GM18507 (cell line): ENCODE data around the gene HEBP1.

Experiments
- DNase-seq: peaks from one replicate; pipeline ENCODE4 v3.0.0; 2011; ENCODE audit warnings: low read depth; ENCODE audit not compliant: insufficient read length; ENCODE audit errors: extremely low spot score
- FAIRE-seq: peaks from 2 replicates; lab custom pipeline; 2011; peaks lifted over from hg19 to GRCh38; lab: Jason Lieb, UNC

Gene HEBP1

GRCh38 chr12:12960639-12961209 is 39.3 kb downstream of the HEBP1 start:
- DNase-seq (no peak), FAIRE-seq (no peak)

GRCh38 chr12:12958886-12959285 is 41.2 kb downstream of the HEBP1 start:
- DNase-seq = no peak
- no peak for FAIRE-seq

- no peak for FAIRE-seq
- DNase-seq = no peak
These were observed 45.0 kb downstream of the HEBP1 start for GRCh38 chr12:12954878-12955625.

- FAIRE-seq (no peak), DNase-seq (no peak)
These were observed 45.7 kb downstream of the HEBP1 start for GRCh38 chr12:12954356-12954755.

- no peak for DNase-seq
- FAIRE-seq = no peak
These were observed 48.0 kb downstream of the HEBP1 start, which contains the start of gene GPRC5D for GRCh38 chr12:12952036-12952435. GPRC5D (minus strand) TSS chr12:12952170; CDS start chr12:12950384, 1,786 bp downstream.

DNA sequence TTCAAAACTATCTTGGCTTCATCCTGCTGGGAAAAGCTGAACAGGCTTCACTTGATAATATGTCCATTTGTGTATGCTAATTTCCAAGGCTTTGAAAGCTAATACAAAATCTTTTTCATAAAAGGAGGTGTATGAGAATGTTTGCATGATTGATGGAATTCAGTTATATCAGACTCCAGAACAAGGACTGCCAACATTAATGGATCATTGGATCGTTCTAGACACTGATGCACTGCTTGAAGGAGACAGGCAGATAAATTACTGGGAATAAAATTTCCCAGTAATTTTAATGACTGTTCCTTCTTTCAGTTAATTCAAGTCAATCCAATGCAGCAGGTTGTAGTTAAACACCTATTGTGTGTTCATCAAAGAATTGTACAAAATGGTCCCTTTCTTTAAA is 48.6 kb downstream of the HEBP1 start:
- no peak for FAIRE-seq

DNA sequence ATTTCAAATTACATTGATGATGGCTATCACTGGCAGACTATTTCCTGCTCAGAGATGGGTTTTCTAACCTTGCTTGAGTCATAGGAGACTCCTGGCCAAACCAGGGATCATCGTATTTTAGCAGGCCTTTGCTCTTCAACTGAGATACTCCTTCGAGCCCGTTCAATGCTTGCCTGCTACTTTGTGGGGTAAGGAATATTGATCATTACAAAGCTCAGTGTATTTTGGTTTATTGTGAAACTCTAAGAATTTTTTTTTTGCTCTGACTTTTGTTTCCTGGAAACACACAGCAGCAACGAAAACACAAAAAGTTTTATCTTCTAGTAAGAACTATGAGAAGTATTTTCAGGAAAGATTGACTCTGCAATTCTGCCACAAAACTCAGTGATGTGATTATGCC is 52.2 kb downstream of the HEBP1 start:
- DNase-seq (no peak), FAIRE-seq (no peak)

More for the DNA sequence above, 48.6 kb downstream of the HEBP1 start:
- DNase-seq = no peak

- FAIRE-seq (no peak), DNase-seq (no peak)
These were observed 53.2 kb downstream of the HEBP1 start for GRCh38 chr12:12946686-12947355.

DNA sequence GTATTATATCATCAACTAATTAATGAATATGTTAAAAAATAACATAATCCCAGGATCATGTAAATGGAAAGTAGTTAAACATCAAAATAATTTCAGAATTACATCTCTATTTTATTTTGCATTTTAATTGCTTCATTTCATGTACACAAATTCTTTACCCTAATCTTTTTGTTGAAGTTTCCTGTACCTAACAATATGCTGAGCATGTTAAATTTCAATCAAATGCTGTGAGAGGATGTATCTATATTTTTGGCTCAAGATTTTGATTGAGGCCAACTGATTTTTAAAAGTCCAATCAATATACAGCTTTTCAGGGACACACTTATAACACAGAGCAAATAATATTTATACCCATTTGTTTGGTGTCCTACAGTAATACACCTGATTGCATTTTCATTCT is 54.5 kb downstream of the HEBP1 start:
- no peak for FAIRE-seq
- no peak for DNase-seq

DNA sequence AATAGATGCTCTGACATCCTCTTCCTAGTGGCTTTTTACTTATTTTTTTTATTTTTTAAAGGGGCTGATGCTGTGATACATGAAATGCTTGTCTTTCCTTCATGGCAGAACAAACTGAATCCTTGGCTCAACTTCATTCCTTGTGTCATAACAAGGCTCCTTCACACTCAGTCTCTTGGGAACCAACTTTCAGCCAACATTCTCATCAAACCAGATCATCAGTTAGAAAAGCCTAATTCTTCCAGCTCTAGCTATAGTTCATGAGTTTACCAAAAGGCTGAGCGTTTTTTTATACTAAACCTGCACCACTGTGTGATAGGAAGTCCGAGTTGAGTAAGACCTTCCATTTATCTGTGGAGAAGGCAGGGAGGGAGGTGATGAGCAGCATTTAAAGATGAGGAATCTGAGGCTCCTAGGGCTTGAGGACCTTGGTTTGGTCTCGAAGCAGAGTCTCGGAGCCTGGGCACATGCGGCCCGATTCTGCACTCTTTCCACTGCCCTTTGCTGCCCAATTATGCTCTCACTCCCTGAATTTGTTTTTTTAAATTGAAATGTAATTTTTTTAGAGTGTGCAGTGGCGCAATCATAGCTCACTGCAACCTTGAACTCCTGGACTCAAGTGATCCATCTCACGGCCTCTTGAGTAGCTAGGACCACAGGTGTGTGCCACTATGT is 56.3 kb downstream of the HEBP1 start:
- no peak for DNase-seq
- no peak for FAIRE-seq

DNA sequence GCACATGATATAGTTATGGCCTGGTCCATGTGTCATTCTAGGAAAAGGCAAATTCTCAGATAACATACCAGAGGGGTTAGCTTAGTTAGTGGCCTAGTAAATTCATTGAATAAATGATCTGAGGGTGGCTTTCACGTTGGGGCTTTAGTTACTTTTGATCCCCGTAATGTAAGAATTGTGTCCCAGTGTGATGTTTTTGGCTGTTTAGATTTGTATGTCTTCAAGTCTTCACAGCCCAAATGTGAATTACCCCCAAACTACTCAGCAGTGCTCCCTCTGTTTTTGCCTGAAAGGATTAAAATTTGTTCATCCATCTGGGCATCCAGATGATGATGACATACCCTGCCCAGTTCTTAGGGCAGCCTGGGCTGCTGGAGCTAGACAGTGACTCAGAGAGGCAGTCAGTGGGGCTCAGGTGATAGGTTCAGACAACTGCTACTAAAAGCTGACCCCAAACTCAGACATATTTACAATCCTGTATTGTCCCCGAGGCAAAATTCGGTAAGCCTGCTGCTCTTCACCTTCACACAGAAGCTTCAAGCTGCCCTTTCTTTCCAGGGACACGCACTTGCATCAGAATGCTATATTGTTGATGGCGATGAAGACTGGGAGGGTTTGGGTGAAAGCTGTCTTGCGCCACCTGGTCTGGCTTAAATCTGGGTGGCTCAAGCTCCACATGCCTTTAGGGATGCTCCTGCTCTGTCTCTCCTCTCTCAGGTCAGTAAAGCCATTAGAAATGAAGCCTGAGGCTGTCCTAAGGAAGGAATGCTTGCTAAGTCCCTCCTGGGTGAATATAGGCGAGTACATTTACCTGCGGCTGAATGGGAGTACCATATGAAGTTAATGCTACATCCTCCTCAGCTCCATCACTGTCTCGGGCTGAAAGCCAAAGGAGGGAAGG is 58.4 kb downstream of the HEBP1 start:
- FAIRE-seq (no peak), DNase-seq (no peak)

DNA sequence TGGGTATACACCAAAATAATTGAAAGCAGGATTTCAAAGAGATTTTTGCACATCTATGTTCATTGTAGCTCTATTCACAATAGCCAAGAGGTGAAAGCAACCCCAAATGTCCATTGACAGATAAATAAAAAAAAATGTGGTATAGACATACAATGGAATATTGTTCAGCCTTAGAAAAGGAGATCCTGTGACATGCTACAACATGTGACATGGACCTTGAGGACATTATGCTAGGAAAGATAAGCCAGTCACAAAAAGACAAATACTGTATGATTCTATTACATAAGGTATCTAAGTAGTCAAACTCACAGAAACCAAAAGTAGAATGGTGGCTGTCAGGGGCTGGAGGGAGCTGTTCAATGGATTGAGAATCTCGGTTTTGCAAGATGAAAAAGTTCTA is 60.2 kb downstream of the HEBP1 start:
- FAIRE-seq (no peak), DNase-seq (no peak)

DNA sequence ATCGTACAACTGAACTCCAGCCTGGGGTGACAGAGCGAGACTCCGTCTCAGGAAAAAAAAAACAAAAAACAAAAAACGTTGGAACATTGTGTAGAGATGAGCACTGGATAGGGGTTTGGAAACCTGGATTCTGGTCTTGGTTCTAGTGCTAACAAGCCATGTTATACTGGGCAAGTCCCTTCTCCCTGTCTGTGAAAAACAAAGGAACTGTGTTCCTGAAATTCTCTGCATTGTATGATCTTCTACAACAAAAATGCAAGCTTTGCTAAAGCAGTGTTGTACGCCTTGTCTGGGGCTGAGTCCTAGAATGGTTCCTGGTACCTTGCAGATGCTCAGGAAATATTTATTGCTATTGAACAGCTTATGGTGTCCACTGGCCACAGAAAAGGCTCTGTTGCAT is 61.5 kb downstream of the HEBP1 start:
- FAIRE-seq (no peak), DNase-seq (no peak)

GRCh38 chr12:12936983-12937491 is 63.0 kb downstream of the HEBP1 start:
- DNase-seq (no peak), FAIRE-seq (no peak)

DNA sequence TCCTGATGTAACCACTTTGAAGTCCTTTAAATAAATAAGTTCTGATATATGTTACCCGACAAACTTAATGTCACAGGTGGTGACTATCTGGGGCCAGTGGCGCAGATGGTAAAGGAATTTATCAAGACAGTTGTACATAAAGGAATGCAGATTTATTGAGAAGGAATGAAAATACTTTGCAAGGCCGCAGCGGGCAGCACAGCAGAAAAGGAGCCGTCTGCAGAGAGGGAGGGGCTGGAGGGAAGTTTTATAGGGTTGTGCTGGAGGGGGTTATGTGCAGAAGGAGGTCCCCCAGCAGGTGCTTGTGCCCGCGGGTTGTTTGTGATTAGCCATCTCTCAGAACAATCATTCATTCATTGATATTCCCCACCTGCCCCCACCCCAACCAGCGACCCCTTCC is 65.5 kb downstream of the HEBP1 start:
- no peak for FAIRE-seq
- DNase-seq = no peak

- DNase-seq = no peak
- FAIRE-seq = no peak
These were observed 66.3 kb downstream of the HEBP1 start for GRCh38 chr12:12933742-12934141.

DNA sequence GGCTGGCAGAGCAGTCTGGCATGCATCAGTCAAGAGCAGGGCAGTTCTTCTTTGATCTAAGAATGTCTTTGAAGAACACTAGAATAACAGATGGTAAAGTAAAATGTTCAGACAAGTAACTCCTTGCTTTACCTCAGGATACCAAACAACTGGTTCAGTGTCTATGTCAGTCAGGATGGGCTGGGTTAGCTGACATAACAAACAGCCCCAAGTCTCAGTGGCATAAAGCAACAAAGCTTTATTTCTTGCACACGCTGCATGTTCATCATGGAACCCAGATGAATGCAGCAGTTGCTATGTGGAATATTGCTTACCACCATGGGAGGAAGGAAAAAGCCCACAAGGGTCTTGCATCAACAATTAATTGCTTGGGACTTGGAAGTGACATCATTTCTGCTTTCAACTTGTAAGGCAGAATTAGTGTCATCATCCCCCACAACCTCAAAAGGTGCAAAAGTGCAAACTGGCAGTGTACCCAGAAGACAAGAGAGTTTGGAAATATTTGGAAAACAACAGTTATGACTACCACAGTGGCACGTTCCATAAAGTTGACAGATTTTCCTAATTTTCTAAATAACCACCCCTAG is 69.3 kb downstream of the HEBP1 start:
- DNase-seq (no peak), FAIRE-seq (no peak)

DNA sequence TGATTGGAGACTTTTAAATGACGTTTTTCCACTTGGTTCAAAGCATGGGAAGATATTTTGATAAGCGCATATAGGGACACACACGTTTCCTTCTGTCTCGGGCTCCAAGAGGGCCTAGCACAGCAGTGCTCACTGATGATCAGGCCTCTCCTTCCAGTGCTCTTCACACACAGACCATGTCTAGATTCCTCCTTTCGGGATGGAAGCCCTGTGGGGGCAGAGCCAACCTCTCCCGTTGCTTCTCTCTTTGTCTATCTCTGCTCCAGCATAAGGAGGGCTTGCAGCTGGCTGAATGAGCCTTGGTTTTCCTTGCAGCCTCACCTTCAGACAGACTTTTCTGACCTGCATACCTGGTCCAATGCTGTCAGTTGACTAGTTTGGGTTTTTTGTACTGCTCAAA is 70.4 kb downstream of the HEBP1 start:
- no peak for FAIRE-seq
- DNase-seq = no peak
